Activated naive CD8-positive, alpha-beta T cell treated with anti-CD3 and anti-CD28 coated beads for 36 hours (primary cell): ENCODE measurements around the gene EPG5. TPM values are rescaled to one million over a fixed set of nuclear protein-coding genes. Genes with fewer than 3 reads are reported as not detected.
"Not testable (repeated sequence)": the region's sequence is repeated elsewhere in the genome, so short reads cannot be mapped to it uniquely, and the experiment has no call there.

ENCODE experiments used
- DNase-seq: peaks from one replicate; pipeline ENCODE4 v3.0.0; 2021
- H3K27ac Mint-ChIP-seq: one replicate; pipeline ENCODE4 v1.8.0; 2022; ENCODE audit warnings: mild to moderate bottlenecking, moderate library complexity, mixed read lengths
- H3K27me3 Mint-ChIP-seq: one replicate; pipeline ENCODE4 v1.8.0; 2022; ENCODE audit warnings: mild to moderate bottlenecking, mixed read lengths
- H3K36me3 Mint-ChIP-seq: one replicate; pipeline ENCODE4 v1.8.0; 2021; ENCODE audit warnings: mild to moderate bottlenecking, mixed read lengths
- H3K4me1 Mint-ChIP-seq: one replicate; pipeline ENCODE4 v1.8.0; 2021; ENCODE audit warnings: mixed read lengths
- H3K4me3 Mint-ChIP-seq: one replicate; pipeline ENCODE4 v1.8.0; 2022; ENCODE audit warnings: mild to moderate bottlenecking, moderate library complexity, mixed read lengths
- H3K9me3 Mint-ChIP-seq: one replicate; pipeline ENCODE4 v1.8.0; 2022; ENCODE audit warnings: mixed read lengths
- total RNA-seq, 2 experiments: library from RNA; stranded (reverse); gene quantifications; one replicate each; pipeline ENCODE4 v1.2.3, GENCODE V29; 2021

The EPG5 gene
- total RNA-seq, 2 experiments from 2014 or later = 12.9 to 13.8 TPM

GRCh38 chr18:45852631-45853030, 114.5 kb downstream of the EPG5 start:
- H3K9me3 Mint-ChIP-seq = no peaks in the 10 kb centered on the region

DNA sequence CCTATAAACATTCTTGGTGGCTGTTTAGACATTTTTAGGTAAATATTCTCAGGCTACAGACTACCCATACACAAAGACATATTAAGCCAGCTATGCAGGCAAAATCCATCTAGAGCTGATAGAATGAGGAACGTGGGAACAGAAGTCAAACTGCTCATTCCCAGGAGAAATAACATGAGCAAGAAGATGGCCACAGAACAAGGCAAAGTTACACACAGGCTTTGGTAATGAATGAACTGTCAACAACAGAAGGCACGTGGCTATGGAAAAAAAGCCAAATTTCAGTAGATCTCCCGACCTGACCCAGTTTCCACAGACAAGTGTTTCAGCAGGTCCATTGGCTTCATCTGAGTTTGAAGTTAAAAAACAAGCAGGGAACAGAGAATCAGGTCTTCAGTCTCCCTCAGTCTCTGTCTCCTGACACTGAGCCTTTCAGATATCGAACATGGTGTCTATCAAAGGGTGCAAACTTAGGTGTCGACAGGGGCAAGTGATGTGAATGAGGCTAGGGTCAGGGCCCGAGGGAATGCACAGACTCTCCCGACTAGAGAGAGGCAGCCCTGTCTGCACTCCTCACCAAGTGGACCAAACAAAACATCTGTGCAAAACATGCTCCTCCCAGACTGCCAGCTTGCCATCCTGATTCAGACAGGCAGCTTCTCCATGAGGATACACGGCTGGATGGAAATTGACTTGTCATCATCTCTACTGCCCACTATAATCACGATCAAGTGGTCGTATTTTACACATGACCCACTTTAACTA, 115.8 kb downstream of the EPG5 start:
- Mint-ChIP-seq H3K27ac (peak overlapping the region; percentile 21), H3K27me3 (no peaks in the 10 kb centered on the region)

More at GRCh38 chr18:45852631-45853030, 114.5 kb downstream of the EPG5 start:
- Mint-ChIP-seq H3K27me3 (no peaks in the 10 kb centered on the region), H3K36me3 (peaks cover 26% of the 10 kb centered on the region), H3K4me3 (no peak overlapping the region), H3K4me1 (peaks cover 14% of the 10 kb centered on the region), H3K27ac (no peak overlapping the region)
- no peak for DNase-seq

GRCh38 chr18:45850021-45850420, 117.1 kb downstream of the EPG5 start:
- Mint-ChIP-seq H3K9me3 (no peaks in the 10 kb centered on the region), H3K4me1 (peaks cover 27% of the 10 kb centered on the region), H3K27ac (no peak overlapping the region), H3K36me3 (peaks cover 22% of the 10 kb centered on the region), H3K4me3 (no peak overlapping the region), H3K27me3 (no peaks in the 10 kb centered on the region)
- DNase-seq = no peak

More for the DNA sequence above, 115.8 kb downstream of the EPG5 start:
- H3K36me3 Mint-ChIP-seq = peaks cover 22% of the 10 kb centered on the region
- H3K9me3 Mint-ChIP-seq = no peaks in the 10 kb centered on the region
- no peak for DNase-seq
- H3K4me1 Mint-ChIP-seq = peaks cover 25% of the 10 kb centered on the region
- no peak overlapping the region for H3K4me3 Mint-ChIP-seq

GRCh38 chr18:45849529-45849928, 117.6 kb downstream of the EPG5 start:
- no peaks in the 10 kb centered on the region for H3K27me3 Mint-ChIP-seq
- no peaks in the 10 kb centered on the region for H3K9me3 Mint-ChIP-seq
- H3K27ac Mint-ChIP-seq = peak overlapping the region; percentile 71
- peaks cover 22% of the 10 kb centered on the region for H3K36me3 Mint-ChIP-seq
- peaks cover 31% of the 10 kb centered on the region for H3K4me1 Mint-ChIP-seq
- no peak for DNase-seq
- no peak overlapping the region for H3K4me3 Mint-ChIP-seq

DNA sequence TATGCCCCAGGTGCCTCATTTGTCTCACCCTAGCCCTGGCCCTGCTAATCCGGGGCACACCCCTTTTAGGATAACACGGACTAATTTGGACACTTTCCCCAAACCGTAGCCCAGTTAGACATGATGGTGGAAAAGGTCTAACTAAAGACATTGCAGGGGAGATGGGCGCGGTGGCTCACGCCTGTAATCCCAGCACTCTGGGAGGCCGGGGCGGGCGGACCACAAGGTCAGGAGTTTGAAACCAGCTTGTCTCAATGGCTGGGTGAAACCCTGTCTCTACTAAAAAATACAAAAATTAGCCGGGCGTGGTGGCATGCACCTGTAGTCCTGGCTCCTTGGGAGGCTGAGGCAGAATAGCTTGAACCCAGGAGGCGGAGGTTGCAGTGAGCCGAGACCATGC, 118.5 kb downstream of the EPG5 start:
- not testable (repeated sequence) for H3K4me3 Mint-ChIP-seq, H3K27me3 Mint-ChIP-seq, DNase-seq, H3K9me3 Mint-ChIP-seq
- peaks cover 21% of the 10 kb centered on the region for H3K36me3 Mint-ChIP-seq
- H3K27ac Mint-ChIP-seq = peak overlapping the region; percentile 25
- peaks cover 31% of the 10 kb centered on the region for H3K4me1 Mint-ChIP-seq

DNA sequence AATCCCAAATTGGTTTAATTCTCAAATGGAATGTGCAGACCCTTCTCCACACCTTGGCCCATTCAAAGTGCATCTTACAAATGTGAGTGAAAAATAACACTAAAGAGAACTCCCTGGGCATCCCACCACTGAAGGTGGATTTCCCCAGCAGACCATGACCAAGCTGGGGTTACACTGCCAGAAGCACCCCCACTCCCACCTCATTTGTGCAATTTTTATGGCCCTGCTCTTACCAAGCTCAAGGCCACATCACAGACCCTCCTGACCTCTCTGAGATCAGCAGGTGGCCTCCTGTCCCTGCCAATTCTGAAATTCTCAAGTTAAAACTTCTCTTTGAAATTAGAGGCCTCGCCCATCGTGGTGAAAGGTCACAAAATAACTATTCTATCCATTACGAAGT, 120.0 kb downstream of the EPG5 start:
- H3K9me3 Mint-ChIP-seq = no peaks in the 10 kb centered on the region
- H3K4me3 Mint-ChIP-seq = no peak overlapping the region
- H3K4me1 Mint-ChIP-seq = peaks cover 31% of the 10 kb centered on the region
- DNase-seq = no peak
- H3K36me3 Mint-ChIP-seq = peaks cover 16% of the 10 kb centered on the region
- no peaks in the 10 kb centered on the region for H3K27me3 Mint-ChIP-seq
- H3K27ac Mint-ChIP-seq = peak overlapping the region; percentile 91

DNA sequence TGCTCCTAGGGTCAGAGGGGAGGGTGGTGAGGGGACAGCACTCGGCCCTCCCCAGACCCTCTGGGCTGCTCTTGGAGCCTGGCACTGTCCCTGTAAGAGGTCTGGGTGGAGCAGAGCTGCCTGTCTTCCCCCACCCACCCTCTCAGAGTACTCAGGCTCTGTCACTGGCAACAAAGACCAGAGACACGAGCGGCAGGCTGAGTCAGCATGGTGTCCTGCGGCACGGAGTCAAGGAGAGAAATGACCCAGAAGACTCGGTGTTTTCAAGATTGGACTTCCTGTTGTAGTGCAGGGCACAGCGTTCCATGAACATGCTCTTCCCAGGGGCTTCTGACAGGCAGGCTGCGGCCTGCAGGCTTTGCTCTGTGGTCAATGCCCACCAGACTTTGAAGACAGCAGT, 121.7 kb downstream of the EPG5 start:
- H3K9me3 Mint-ChIP-seq = no peaks in the 10 kb centered on the region
- peaks cover 4% of the 10 kb centered on the region for H3K27me3 Mint-ChIP-seq
- no peak overlapping the region for H3K4me3 Mint-ChIP-seq
- no peak for DNase-seq
- H3K4me1 Mint-ChIP-seq = peaks cover 31% of the 10 kb centered on the region
- peaks cover 16% of the 10 kb centered on the region for H3K36me3 Mint-ChIP-seq
- no peak overlapping the region for H3K27ac Mint-ChIP-seq

DNA sequence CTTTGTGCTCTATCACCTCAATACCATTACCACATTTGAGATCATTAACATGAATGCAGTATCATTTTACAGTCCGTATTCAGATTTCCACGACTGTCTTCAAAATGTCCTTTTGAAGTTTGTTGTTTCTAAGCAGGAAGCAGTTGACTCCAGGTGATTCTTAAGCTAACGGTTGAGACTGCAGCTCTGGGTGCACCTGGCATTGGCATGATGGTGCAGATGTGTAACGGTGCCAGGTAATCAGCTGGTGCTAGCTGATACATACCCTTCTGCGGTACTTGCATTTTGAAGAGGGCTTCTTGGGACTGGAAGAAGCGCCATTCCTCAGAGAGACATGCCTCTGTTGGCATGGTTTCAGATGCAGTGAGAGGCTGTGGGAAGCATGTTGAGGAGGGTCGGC, 122.2 kb downstream of the EPG5 start:
- DNase-seq = no peak
- H3K4me3 Mint-ChIP-seq = no peak overlapping the region
- peaks cover 29% of the 10 kb centered on the region for H3K4me1 Mint-ChIP-seq
- H3K27me3 Mint-ChIP-seq = peaks cover 6% of the 10 kb centered on the region
- H3K36me3 Mint-ChIP-seq = peaks cover 13% of the 10 kb centered on the region
- no peaks in the 10 kb centered on the region for H3K9me3 Mint-ChIP-seq
- H3K27ac Mint-ChIP-seq = no peak overlapping the region

DNA sequence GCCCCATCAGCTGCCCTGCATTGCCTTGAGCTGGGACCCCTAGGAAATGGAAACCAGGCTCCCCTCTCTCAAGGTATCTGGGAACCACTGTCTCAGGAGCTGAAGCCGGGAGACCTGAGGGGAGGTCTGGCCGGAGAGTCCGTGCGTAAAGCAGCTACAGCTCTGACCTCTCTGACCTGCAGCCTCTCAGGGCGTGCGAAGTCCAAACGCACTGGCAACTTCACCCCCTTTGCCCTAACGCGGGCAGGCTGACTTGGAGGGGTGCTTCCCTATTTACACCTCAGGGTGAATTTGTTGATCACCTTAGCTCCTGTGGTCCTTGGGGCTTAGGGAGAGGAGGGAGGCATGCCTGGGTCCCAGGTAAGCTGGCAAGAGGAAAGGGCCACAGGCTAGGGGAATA, 124.1 kb downstream of the EPG5 start:
- Mint-ChIP-seq H3K27ac (no peak overlapping the region), H3K4me3 (no peak overlapping the region), H3K36me3 (peaks cover 3% of the 10 kb centered on the region), H3K9me3 (no peaks in the 10 kb centered on the region), H3K4me1 (peaks cover 30% of the 10 kb centered on the region), H3K27me3 (peaks cover 21% of the 10 kb centered on the region)
- no peak for DNase-seq

GRCh38 chr18:45841765-45842442, 125.2 kb downstream of the EPG5 start:
- Mint-ChIP-seq H3K27ac (no peak overlapping the region), H3K36me3 (no peaks in the 10 kb centered on the region), H3K4me1 (peaks cover 21% of the 10 kb centered on the region), H3K9me3 (no peaks in the 10 kb centered on the region), H3K27me3 (peaks cover 26% of the 10 kb centered on the region), H3K4me3 (no peak overlapping the region)
- no peak for DNase-seq

- Mint-ChIP-seq H3K27me3 (peaks cover 33% of the 10 kb centered on the region), H3K27ac (no peak overlapping the region), H3K9me3 (no peaks in the 10 kb centered on the region), H3K4me3 (no peak overlapping the region), H3K4me1 (peaks cover 18% of the 10 kb centered on the region), H3K36me3 (no peaks in the 10 kb centered on the region)
- DNase-seq = no peak
Observed at GRCh38 chr18:45841060-45841764, 125.9 kb downstream of the EPG5 start.

GRCh38 chr18:45839414-45840395, 127.4 kb downstream of the EPG5 start:
- H3K4me1 Mint-ChIP-seq = peaks cover 12% of the 10 kb centered on the region
- H3K36me3 Mint-ChIP-seq = no peaks in the 10 kb centered on the region
- H3K27me3 Mint-ChIP-seq = peaks cover 48% of the 10 kb centered on the region
- no peak for DNase-seq
- no peak overlapping the region for H3K27ac Mint-ChIP-seq
- H3K9me3 Mint-ChIP-seq = no peaks in the 10 kb centered on the region
- no peak overlapping the region for H3K4me3 Mint-ChIP-seq

DNA sequence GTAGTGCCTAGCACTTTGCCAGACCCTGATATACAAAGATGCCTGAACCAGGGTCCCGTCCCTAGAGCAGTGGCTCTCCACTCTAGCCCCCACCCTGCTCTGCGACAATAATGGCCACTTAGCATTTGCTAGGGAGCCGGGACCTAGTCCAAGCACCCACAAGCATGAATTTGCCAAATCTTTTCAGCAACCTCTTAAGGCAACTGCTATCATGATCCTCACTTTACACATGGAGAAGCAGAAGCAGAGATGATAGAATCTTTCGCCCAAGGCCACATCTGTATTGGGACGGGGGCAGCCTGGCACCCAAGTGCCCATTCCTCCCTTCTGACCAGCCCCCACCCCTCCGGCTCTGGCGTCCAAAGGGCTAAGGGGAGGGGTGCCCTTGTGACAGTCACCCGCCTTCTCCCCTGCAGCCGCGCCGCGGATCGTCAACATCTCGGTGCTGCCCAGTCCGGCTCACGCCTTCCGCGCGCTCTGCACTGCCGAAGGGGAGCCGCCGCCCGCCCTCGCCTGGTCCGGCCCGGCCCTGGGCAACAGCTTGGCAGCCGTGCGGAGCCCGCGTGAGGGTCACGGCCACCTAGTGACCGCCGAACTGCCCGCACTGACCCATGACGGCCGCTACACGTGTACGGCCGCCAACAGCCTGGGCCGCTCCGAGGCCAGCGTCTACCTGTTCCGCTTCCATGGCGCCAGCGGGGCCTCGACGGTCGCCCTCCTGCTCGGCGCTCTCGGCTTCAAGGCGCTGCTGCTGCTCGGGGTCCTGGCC, 128.6 kb downstream of the EPG5 start:
- no peak for DNase-seq
- Mint-ChIP-seq H3K9me3 (no peaks in the 10 kb centered on the region), H3K36me3 (no peaks in the 10 kb centered on the region), H3K4me1 (peaks cover 12% of the 10 kb centered on the region), H3K27ac (no peak overlapping the region), H3K4me3 (no peak overlapping the region), H3K27me3 (peaks cover 48% of the 10 kb centered on the region)
